WTC11 (cell line): ENCODE measurements around the gene IFNGR2. TPM values are rescaled to one million over a fixed set of nuclear protein-coding genes. Genes with fewer than 3 reads are reported as not detected.

Source experiments
- ATAC-seq: fragments of 200-7000 bp; cut with Tn5 transposase; 2 replicates; pipeline ENCODE4 v1.10.0; 2021; ENCODE audit warnings: mild to moderate bottlenecking, moderate library complexity
- CTCF ChIA-PET: fragments of 300-600 bp; sonication (Branson Sonifier 250); formaldehyde crosslinking; loops from one replicate; lab custom pipeline; 2021; ENCODE audit warnings: antibody characterized with exemption; lab: Charles Lee
- POLR2A ChIA-PET: fragments of 350-600 bp; sonication (Branson Sonifier 250); formaldehyde crosslinking; loops from one replicate; lab custom pipeline; 2021; ENCODE audit warnings: antibody characterized with exemption; lab: Charles Lee
- DNase-seq: peaks from one replicate; pipeline ENCODE4 v3.0.0; 2021; ENCODE audit warnings: low spot score
- H3K27ac Mint-ChIP-seq: 2 replicates; pipeline ENCODE4 v1.8.0; 2021; ENCODE audit warnings: mixed read lengths
- H3K27me3 Mint-ChIP-seq: 2 replicates; pipeline ENCODE4 v1.8.0; 2021; ENCODE audit warnings: low read depth, mild to moderate bottlenecking, moderate library complexity, mixed read lengths
- H3K36me3 Mint-ChIP-seq: 2 replicates; pipeline ENCODE4 v1.8.0; 2021; ENCODE audit warnings: mixed read lengths
- H3K4me1 Mint-ChIP-seq: 2 replicates; pipeline ENCODE4 v1.8.0; 2022; ENCODE audit warnings: mixed read lengths
- H3K4me3 Mint-ChIP-seq: 2 replicates; pipeline ENCODE4 v1.8.0; 2021; ENCODE audit warnings: mild to moderate bottlenecking, moderate library complexity, mixed read lengths
- H3K9me3 Mint-ChIP-seq: 2 replicates; pipeline ENCODE4 v1.8.0; 2021; ENCODE audit warnings: mixed read lengths
- AR ChIP-seq: fragments of 250-450 bp; sonication (Bioruptor Pico); IDR thresholded peaks from 2 replicates; pipeline ENCODE4 v1.9.0; 2021; ENCODE audit warnings: mild to moderate bottlenecking
- ATF2 ChIP-seq: sonication (generic); formaldehyde crosslinking; IDR thresholded peaks from 2 replicates; pipeline ENCODE4 v1.8.1; 2022; ENCODE audit warnings: low read depth, missing genetic modification reagents, borderline replicate concordance
- ETV6 ChIP-seq: sonication (generic); formaldehyde crosslinking; IDR thresholded peaks from 2 replicates; pipeline ENCODE4 v1.8.1; 2022; ENCODE audit warnings: mild to moderate bottlenecking, missing genetic modification reagents
- GRHL2 ChIP-seq: fragments of 250-450 bp; sonication (Bioruptor Pico); IDR thresholded peaks from 2 replicates; pipeline ENCODE4 v1.8.0; 2022; ENCODE audit warnings: mild to moderate bottlenecking, moderate library complexity; ENCODE audit not compliant: insufficient replicate concordance, severe bottlenecking
- MAX ChIP-seq: sonication (generic); formaldehyde crosslinking; IDR thresholded peaks from 2 replicates; pipeline ENCODE4 v1.8.0; 2022; ENCODE audit warnings: mild to moderate bottlenecking, missing genetic modification reagents
- NR3C1 ChIP-seq: sonication (generic); formaldehyde crosslinking; conservative IDR thresholded peaks from 2 replicates; pipeline ENCODE4 v1.8.1; 2023; ENCODE audit warnings: low read depth, mild to moderate bottlenecking, missing genetic modification reagents
- PRRX2 ChIP-seq: fragments of 250-450 bp; sonication (Bioruptor Pico); IDR thresholded peaks from 2 replicates; pipeline ENCODE4 v1.8.0; 2021; ENCODE audit warnings: mild to moderate bottlenecking
- SMAD3 ChIP-seq: sonication (generic); formaldehyde crosslinking; IDR thresholded peaks from 2 replicates; pipeline ENCODE4 v1.8.0; 2022; ENCODE audit warnings: missing genetic modification reagents, mild to moderate bottlenecking, borderline replicate concordance
- SP1 ChIP-seq: sonication (generic); formaldehyde crosslinking; conservative IDR thresholded peaks from 2 replicates; pipeline ENCODE4 v1.8.1; 2022; ENCODE audit warnings: missing genetic modification reagents
- ZNF121 ChIP-seq: sonication (generic); formaldehyde crosslinking; IDR thresholded peaks from 2 replicates; pipeline ENCODE4 v1.8.0; 2023; ENCODE audit warnings: missing genetic modification reagents
- ZNF138 ChIP-seq: sonication (generic); formaldehyde crosslinking; conservative IDR thresholded peaks from 2 replicates; pipeline ENCODE4 v1.8.1; 2022; ENCODE audit warnings: mild to moderate bottlenecking, moderate library complexity, missing genetic modification reagents
- ZNF232 ChIP-seq: sonication (generic); formaldehyde crosslinking; IDR thresholded peaks from 2 replicates; pipeline ENCODE4 v1.8.0; 2022; ENCODE audit warnings: mild to moderate bottlenecking, missing genetic modification reagents
- ZNF263 ChIP-seq: sonication (generic); formaldehyde crosslinking; IDR thresholded peaks from 2 replicates; pipeline ENCODE4 v1.8.1; 2022; ENCODE audit warnings: low read depth, mild to moderate bottlenecking, moderate library complexity, missing genetic modification reagents
- total RNA-seq: library from RNA; stranded (reverse); gene quantifications from 3 replicates; pipeline ENCODE4 v1.2.3, GENCODE V29; 2021
- TF ChIP-seq, protein P1 (sequence below): sonication (generic); formaldehyde crosslinking; IDR thresholded peaks from 2 replicates; pipeline ENCODE4 v1.8.0; 2022; ENCODE audit warnings: mild to moderate bottlenecking, missing genetic modification reagents
- TF ChIP-seq, protein P2 (sequence below): fragments of 200-600 bp; IDR thresholded peaks from 2 replicates; pipeline ENCODE4 v1.8.0; 2022; ENCODE audit warnings: antibody characterized with exemption
- TF ChIP-seq, protein P3 (sequence below): sonication (generic); formaldehyde crosslinking; IDR thresholded peaks from 2 replicates; pipeline ENCODE4 v1.8.1; 2022; ENCODE audit warnings: missing genetic modification reagents, borderline replicate concordance
- TF ChIP-seq, protein P4 (sequence below): sonication (generic); formaldehyde crosslinking; IDR thresholded peaks from 2 replicates; pipeline ENCODE4 v1.8.0; 2023; ENCODE audit warnings: missing genetic modification reagents

IFNGR2 gene
- total RNA-seq, 1 experiment from 2014 or later: 34.1 TPM

GRCh38 chr21:33386222-33386784, 16.9 kb upstream of the IFNGR2 start:
- Mint-ChIP-seq H3K4me1 (peaks cover 11% of the 10 kb centered on the region), H3K9me3 (no peaks in the 10 kb centered on the region), H3K4me3 (no peak overlapping the region), H3K27ac (no peak overlapping the region), H3K36me3 (no peaks in the 10 kb centered on the region), H3K27me3 (no peaks in the 10 kb centered on the region; the same call in 1 of the 2 replicates)
- ATAC-seq (peak; percentile 72), DNase-seq (peak; percentile 50)
- ChIA-PET CTCF (interaction anchor here (0.6 to 2.9 kb wide), 8 partner anchors 10 to 189 kb away, joined by 3 to 25 read pairs (median 6); partner anchors contain the start of gene TMEM50B), POLR2A (no interaction called here)
- TF ChIP-seq, protein P1, sequence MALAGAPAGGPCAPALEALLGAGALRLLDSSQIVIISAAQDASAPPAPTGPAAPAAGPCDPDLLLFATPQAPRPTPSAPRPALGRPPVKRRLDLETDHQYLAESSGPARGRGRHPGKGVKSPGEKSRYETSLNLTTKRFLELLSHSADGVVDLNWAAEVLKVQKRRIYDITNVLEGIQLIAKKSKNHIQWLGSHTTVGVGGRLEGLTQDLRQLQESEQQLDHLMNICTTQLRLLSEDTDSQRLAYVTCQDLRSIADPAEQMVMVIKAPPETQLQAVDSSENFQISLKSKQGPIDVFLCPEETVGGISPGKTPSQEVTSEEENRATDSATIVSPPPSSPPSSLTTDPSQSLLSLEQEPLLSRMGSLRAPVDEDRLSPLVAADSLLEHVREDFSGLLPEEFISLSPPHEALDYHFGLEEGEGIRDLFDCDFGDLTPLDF: no peak
- 0 out of 2 replicates have a peak, but pooled peaks have one; percentile 22 for TF ChIP-seq ZNF121 (CRISPR knock-in tag)
- TF ChIP-seq, protein P2, sequence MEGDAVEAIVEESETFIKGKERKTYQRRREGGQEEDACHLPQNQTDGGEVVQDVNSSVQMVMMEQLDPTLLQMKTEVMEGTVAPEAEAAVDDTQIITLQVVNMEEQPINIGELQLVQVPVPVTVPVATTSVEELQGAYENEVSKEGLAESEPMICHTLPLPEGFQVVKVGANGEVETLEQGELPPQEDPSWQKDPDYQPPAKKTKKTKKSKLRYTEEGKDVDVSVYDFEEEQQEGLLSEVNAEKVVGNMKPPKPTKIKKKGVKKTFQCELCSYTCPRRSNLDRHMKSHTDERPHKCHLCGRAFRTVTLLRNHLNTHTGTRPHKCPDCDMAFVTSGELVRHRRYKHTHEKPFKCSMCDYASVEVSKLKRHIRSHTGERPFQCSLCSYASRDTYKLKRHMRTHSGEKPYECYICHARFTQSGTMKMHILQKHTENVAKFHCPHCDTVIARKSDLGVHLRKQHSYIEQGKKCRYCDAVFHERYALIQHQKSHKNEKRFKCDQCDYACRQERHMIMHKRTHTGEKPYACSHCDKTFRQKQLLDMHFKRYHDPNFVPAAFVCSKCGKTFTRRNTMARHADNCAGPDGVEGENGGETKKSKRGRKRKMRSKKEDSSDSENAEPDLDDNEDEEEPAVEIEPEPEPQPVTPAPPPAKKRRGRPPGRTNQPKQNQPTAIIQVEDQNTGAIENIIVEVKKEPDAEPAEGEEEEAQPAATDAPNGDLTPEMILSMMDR: peak; percentile 28

DNA sequence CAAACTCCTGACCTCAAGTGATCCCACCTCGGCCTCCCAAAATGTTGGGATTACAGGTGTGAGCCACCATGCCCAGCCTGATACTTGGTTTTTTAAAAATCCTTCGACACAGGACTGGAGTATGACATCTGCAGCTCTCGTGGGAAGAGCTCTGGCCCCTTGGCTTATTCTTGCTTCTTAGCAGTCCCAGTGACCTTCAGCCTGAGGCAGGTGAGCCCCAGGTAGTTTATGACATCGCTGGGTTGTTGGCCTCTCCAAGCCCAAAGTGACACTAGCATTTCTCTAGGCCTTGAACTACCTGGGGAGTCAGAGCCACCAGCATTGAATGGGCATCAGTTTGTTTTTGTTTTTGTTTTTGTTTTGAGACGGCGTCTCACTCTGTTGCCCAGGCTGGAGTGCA, 15.9 kb upstream of the IFNGR2 start:
- TF ChIP-seq GRHL2 (no peak), ATF2 (no peak), SMAD3 (no peak)
- no peak overlapping the region for H3K27ac Mint-ChIP-seq
- no peaks in the 10 kb centered on the region for H3K36me3 Mint-ChIP-seq
- no peak overlapping the region for H3K4me3 Mint-ChIP-seq
- H3K27me3 Mint-ChIP-seq: no peaks in the 10 kb centered on the region; the same call in 1 of the 2 replicates
- POLR2A ChIA-PET: interaction anchor here (0.5 kb wide), 1 partner anchor 217 kb away, joined by 3 read pairs; no protein-coding TSS in a partner anchor
- CTCF ChIA-PET: interaction anchor here (1.4 to 2.9 kb wide), 2 partner anchors 26 to 93 kb away, joined by 6 to 25 read pairs; partner anchors contain the start of gene TMEM50B
- H3K4me1 Mint-ChIP-seq: peaks cover 14% of the 10 kb centered on the region
- no peaks in the 10 kb centered on the region for H3K9me3 Mint-ChIP-seq
- DNase-seq (no peak), ATAC-seq (no peak)

GRCh38 chr21:33388188-33388587, 15.0 kb upstream of the IFNGR2 start:
- H3K4me1 Mint-ChIP-seq: peaks cover 12% of the 10 kb centered on the region
- no peaks in the 10 kb centered on the region; the same call in 1 of the 2 replicates for H3K27me3 Mint-ChIP-seq

More at GRCh38 chr21:33388188-33388587, 15.0 kb upstream of the IFNGR2 start:
- Mint-ChIP-seq H3K9me3 (no peaks in the 10 kb centered on the region), H3K36me3 (no peaks in the 10 kb centered on the region), H3K27ac (no peak overlapping the region), H3K4me3 (no peak overlapping the region)
- POLR2A ChIA-PET: interaction anchor here (0.6 kb wide), 1 partner anchor 633 kb away, joined by 3 read pairs; no protein-coding TSS in a partner anchor
- DNase-seq (no peak), ATAC-seq (no peak)
- TF ChIP-seq ETV6 (CRISPR knock-in tag) (no peak), SP1 (CRISPR knock-in tag) (no peak), MAX (CRISPR knock-in tag) (no peak), NR3C1 (no peak), ZNF232 (CRISPR knock-in tag) (no peak), ZNF138 (no peak), PRRX2 (no peak), ZNF263 (CRISPR knock-in tag) (no peak), SMAD3 (no peak), AR (CRISPR knock-in tag) (no peak)
- TF ChIP-seq, protein P3, sequence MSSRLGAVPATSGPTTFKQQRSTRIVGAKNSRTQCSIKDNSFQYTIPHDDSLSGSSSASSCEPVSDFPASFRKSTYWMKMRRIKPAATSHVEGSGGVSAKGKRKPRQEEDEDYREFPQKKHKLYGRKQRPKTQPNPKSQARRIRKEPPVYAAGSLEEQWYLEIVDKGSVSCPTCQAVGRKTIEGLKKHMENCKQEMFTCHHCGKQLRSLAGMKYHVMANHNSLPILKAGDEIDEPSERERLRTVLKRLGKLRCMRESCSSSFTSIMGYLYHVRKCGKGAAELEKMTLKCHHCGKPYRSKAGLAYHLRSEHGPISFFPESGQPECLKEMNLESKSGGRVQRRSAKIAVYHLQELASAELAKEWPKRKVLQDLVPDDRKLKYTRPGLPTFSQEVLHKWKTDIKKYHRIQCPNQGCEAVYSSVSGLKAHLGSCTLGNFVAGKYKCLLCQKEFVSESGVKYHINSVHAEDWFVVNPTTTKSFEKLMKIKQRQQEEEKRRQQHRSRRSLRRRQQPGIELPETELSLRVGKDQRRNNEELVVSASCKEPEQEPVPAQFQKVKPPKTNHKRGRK (CRISPR knock-in tag): no peak
- TF ChIP-seq, protein P4, sequence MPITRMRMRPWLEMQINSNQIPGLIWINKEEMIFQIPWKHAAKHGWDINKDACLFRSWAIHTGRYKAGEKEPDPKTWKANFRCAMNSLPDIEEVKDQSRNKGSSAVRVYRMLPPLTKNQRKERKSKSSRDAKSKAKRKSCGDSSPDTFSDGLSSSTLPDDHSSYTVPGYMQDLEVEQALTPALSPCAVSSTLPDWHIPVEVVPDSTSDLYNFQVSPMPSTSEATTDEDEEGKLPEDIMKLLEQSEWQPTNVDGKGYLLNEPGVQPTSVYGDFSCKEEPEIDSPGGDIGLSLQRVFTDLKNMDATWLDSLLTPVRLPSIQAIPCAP: no peak
- CTCF ChIA-PET: interaction anchor here (1.8 kb wide), 1 partner anchor 27 kb away, joined by 5 read pairs; no protein-coding TSS in a partner anchor
